ENCODE results near the gene CARS2.

DNA sequence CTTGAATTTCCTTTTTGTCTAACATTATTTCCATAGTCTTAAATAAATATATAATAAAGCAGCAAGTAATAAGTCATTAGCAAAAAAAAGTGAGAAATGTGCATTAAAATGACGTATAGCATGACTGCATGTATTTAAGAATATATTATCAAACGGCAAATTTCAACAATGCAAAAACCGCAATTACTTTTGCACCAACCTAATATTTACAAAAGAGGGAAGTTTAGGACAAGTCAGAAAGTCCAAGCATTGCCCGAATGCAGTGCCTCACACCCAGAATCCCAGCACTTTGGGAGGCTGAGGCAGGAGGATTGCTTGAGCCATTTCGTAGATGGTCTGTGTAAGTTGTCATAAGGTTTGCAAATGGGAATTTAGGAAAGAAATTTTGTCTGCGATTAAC lies 100.8 kb downstream of the CARS2 start:
- TF ChIP-seq POLR2AphosphoS5 (IDR thresholded peaks at IDR 0.05; ENCODE audit: low read depth, low read length) (no peak), POLR2A (IDR thresholded peaks at IDR 0.05; ENCODE audit: low read depth, low read length) (no peak), TAF1 (IDR thresholded peaks at IDR 0.05; ENCODE audit: low read depth, low read length) (no peak), SPI1 (IDR thresholded peaks at IDR 0.05; ENCODE audit: low read depth, low read length) (no peak), POU2F2 (IDR thresholded peaks at IDR 0.05; ENCODE audit: low read depth, low read length) (no peak), PAX5 (IDR thresholded peaks at IDR 0.05; ENCODE audit: insufficient read depth, low read length, severe bottlenecking) (no peak)

All from GM12891 (cell line).